ENCODE results near the gene CCDC85C.

CCDC85C gene

DNA sequence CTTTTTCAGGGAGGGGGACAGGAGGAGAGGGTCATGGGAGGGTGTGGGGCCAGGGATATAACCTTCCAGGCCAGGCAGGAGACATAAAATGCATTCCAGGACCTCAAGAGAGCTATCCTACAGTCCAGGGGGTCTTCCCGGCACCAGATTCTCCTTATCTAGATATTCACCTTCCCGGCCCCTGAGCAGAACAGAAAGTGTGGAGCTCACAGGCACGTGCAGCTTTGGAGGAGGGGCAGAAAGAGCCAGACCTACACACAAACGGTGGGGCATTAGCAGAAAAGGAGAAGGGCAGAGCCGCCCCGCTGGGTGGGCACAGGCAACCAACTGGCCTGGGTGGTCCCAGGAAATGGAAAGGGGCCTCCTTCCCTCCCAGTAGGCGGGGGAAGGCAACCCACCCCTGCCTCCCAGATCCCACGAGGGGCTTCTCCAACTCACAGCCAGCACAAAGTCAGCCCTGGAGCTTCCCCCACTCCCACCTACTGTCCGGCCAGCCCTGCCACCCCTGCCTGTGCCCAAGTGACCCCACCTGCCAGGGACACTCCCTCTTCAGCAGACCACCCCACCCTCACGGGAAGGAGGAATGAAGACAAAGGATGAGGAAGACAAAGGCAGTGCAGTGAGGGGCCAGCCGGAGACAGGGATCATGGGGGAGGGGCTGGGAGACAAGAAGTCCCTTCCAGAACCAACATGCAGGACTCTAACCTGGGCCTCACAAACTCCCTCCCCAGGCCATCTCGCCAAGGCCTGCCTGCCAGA lies 33.3 kb downstream of the CCDC85C start:
- DNase-seq = no peak

DNA sequence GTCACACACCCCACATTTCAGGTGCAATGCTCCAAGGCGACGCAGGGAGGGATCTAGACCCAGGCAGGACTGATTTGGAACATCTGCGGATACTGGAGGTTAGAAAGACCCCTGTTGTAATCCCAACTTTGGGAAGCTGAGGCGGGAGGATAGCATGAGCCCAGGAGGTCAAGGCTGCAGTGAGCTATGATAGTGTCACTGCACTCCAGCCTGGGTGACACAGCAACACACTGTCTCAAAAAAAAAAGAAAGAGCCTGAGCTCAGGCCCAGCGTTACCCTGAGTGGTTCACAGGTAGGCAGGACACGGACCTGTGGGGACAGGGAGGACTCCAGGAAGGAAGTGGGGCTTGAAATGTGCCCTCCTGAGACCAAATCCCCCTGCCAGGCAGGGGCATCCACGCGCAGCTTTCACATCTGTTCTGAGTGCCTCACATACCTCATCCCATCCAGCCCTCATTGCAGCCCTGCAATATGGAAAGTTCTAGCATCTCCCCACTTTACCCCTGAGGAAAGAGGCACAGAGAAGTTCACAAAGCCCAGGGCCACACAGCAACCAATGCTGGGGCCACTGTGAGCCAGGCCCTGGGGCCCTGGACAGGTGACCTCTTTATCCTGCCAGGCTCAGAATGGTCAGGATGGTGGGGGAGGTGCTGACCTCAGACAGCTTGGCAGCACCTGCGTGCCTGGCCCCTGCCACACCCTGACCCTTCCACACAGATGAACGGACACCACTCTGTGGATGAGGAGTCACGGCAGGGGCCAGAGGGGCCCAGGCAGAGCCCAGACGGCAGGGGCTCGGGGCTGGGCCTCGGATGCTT lies 34.1 kb downstream of the CCDC85C start:
- DNase-seq = no peak

DNA sequence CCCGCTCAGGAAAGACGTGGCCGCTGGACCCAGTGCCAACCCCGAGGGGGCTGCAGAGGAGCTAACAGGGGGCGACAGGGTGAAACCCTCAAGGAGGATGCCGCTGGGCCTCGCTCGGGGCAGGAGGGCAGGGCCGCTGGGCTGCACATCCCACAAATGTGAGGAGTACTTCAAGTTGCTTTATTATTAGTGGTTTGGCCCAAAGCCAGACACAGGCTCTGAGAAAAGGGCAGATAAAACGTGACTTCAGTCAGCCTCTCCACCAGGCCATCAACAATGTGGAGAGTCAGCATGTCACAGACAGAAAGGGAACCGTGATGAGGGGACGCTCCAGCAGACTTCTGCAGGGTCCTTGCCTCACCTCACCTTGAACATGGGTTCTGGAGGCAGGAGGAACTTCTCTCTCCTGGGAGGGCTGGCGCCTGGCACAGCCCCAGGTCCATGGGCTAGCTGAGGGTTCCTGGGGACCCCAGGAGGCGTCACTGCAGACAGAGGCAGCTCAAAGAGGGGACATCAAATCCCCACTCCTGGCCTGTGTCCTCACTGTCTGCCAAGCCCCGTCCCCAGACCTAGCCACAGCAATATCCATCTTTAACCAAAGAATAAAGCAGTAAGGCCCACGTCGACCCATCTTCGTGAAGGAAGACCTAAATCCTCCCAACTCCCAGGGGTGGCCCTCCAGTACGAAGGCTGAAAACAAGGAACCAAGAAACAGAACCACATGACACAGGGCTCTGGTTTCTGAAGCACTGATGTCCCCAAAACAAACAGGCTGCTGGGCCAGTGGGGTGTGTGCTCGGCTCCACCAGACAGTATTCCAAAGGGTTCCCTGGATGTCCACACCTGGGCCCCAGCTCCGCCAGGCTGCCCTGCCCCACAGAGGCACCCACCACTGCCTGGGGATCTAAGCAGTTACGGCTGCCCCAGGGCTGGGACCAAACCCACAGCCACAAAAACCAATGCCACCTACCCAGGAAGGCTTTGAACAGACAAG lies 35.1 kb downstream of the CCDC85C start:
- peak; percentile 60 for DNase-seq

DNA sequence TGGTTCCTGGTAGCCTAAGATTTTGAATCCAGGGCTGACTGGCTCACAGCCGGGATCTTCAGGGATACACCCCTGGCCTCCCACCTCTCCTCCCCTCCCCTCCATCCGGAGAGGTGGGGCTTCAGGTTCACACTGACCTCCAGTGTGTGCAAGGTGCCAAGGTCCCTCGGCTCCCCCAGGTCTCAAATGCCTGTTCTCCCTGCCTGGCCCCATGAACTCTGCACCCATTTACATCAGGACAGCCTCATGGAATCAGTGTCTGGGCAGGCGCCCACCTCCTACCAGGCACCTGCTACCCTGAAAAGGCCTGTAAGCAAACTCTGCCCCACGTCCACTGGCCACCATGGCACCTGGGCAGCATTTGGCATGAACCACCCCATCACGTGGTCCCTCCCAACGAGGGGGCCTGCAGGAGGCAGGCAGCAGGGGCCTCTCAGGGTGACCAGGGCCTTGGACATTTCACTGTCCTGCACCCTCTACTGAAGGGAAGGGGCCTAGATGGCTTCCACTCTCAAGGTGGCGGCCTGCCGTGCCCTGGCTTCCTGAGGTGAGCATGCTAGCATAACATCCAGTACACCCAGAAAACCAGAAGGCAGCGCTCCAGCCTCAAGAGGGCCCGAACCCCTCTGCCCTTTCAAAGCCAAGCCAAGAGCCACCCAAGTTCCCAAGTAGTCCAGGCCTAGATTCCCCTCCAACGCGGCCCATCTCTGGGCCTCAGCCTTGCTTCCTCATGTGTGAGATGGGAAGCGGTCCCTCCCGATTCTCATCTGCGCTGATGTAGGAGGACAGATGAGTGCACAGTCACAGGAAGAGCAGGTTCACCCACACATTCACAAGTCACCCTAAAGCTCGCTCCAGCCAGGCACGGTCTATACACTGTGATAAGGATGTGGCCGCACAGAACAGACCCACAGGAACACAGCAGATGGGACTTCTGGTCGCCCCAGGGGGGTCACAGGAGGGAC lies 37.3 kb downstream of the CCDC85C start:
- no peak for DNase-seq

GRCh38 chr14:99566009-99566389 lies 38.0 kb downstream of the CCDC85C start:
- DNase-seq = no peak

GRCh38 chr14:99565383-99565782 lies 38.6 kb downstream of the CCDC85C start:
- no peak for DNase-seq

- DNase-seq = no peak
These were observed 39.1 kb downstream of the CCDC85C start for GRCh38 chr14:99564926-99565259.

GRCh38 chr14:99564256-99564925 lies 39.6 kb downstream of the CCDC85C start:
- DNase-seq = no peak

GRCh38 chr14:99563749-99564129 lies 40.3 kb downstream of the CCDC85C start:
- no peak for DNase-seq

- no peak for DNase-seq
These were observed 40.9 kb downstream of the CCDC85C start for GRCh38 chr14:99562856-99563748.

DNA sequence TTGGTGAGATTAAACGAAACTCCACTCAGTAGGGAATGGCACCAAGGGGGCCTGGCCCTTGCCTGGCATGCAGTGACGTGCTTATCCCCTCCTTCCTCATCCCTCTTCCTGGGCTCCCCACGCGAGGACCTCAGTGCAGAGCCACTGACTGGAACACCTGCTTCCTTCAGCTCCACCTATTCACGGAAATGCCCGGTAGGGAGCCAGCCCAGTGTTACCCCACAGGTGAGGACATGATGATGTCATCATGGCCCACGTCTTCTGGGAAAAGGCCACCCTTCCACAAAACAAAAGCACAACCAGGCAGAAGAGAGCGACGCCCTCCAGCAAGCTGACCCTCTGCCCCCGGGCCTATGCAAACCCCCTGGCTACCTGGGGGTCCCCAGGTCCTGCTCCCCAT lies 42.1 kb downstream of the CCDC85C start:
- DNase-seq = no peak

DNA sequence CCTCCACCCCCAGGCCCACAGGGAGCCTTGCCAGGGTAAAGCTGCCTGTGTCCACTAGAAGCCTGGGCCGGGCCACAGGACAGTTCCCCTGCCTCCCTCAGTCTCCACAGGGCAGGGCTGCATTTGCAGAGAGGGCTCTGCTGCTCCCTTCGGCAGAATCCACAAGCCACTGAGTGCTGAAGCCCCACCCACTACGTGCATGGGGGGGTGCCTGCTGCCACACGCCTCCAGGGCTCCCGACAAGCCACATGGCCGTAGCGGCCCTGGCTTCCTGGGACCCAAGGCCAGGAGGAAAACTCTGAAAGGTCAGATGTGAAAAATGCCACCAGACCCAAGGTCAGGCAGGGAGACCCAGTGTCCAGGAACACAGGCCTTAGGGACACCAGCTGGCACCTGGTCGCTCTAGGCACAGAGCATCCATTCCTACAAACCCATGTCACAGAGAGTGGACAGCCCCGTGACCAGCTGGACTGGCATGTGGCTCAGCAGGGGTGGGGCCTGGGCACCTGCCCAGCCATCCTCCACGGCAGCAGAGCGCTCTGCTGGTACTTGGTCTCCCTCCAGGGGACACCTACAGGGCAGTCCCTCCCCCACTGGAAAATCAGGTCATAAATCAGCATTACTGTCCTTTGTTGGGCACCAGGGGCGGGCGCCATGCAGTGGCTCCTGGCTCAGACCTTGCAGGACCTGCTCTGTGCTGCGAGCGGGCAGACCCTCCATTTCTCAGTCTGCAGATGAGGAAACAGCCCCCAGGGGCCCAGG lies 42.9 kb downstream of the CCDC85C start:
- DNase-seq = no peak

- no peak for DNase-seq
These were observed 43.6 kb downstream of the CCDC85C start for GRCh38 chr14:99560403-99560802.

GRCh38 chr14:99559286-99559990 lies 44.6 kb downstream of the CCDC85C start:
- DNase-seq = no peak

DNA sequence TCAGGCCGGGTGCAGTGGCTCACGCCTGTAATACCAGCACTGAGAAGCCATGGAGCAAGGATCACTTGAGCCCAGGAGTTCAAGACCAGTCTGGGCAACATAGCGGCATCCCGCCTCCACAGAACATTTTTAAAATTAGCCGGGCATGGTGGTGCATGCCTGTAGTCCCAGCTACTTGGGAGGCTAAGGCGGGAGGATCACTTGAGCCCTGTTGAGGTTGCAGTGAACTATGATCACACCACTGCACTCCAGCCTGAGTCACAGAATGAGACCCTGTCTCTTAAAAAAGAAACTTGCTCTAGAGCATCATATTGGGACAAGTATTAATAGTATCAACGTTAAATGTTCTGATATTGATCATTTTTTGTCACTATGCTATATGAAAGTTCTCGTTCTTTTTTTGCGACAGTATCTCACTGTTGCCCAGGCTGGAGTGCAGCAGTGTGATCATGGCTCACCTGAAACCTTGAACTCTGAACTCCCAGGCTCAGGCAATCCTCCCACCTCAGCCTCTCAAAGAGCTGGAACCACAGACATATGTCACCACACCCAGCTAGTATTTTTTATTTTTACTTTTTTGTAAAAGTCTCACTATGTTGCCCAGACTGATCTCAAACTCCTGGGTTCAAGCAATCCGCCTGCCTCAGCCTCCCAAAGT lies 47.7 kb downstream of the CCDC85C start:
- DNase-seq = no peak

- no peak for DNase-seq
These were observed 49.1 kb downstream of the CCDC85C start for GRCh38 chr14:99554757-99555531.

DNA sequence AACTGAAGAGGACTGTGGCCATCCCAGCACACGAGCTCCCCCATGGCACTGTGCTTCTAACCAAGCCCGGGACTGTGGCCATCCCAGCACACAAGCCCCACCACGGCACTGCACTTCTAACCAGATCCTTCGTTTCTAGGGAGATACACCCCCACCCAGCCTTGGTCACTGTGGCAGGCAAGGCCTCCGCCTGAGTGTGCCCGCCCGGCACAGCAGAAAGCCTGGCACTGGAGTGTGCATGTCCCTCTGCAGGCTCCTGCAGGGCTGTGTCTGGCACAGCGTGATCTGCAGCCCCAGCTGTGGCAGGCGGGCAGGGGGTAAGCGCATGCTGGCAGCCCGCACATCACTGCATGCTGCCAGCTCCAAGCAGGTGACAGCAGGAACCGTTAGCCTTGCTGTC lies 49.8 kb downstream of the CCDC85C start:
- DNase-seq = no peak
